Breast epithelium (tissue), 3 donors: ENCODE measurements around the gene REPIN1.

Experiments used
- CTCF ChIP-seq, 3 donors: fragments of 450-650 bp; IDR thresholded peaks; one replicate each; pipeline ENCODE4 v1.5.1; 2016 to 2017; ENCODE audit warnings: antibody characterized with exemption in 3 of 3, mild to moderate bottlenecking in 3 of 3, moderate library complexity in 3 of 3
- POLR2A ChIP-seq: fragments of 450-650 bp; IDR thresholded peaks from one replicate; pipeline ENCODE4 v1.6.1; 2016; ENCODE audit warnings: antibody characterized with exemption, mild to moderate bottlenecking, moderate library complexity
- POLR2AphosphoS5 ChIP-seq, 3 donors: sonication (generic); formaldehyde crosslinking; IDR thresholded peaks; one replicate each; pipeline ENCODE4 v1.6.1; 2017; ENCODE audit warnings: antibody characterized with exemption in 3 of 3

- TF ChIP-seq POLR2AphosphoS5 (IDR thresholded peaks at IDR 0.05) (no peak), CTCF (IDR thresholded peaks at IDR 0.05) (no peak), POLR2A (no peak)
Measured at GRCh38 chr7:150376560-150376959, 7.9 kb downstream of the REPIN1 start.
